CD4-positive, alpha-beta T cell (primary cell): ENCODE measurements around the gene KLK1. TPM values are rescaled to one million over a fixed set of nuclear protein-coding genes. Genes with fewer than 3 reads are reported as not detected.

Experiments
- ATAC-seq: fragments of 200-7000 bp; cut with Tn5 transposase; one replicate; pipeline ENCODE4 v1.10.0; 2022; ENCODE audit warnings: mild to moderate bottlenecking; ENCODE audit not compliant: poor library complexity
- CTCF ChIA-PET: fragments of 350-600 bp; sonication (Branson Sonifier 250); formaldehyde crosslinking; loops from one replicate; lab custom pipeline; 2021; ENCODE audit warnings: antibody characterized with exemption, inconsistent platforms; lab: Charles Lee
- POLR2A ChIA-PET: fragments of 350-600 bp; sonication (Branson Sonifier 250); formaldehyde crosslinking; loops from one replicate; lab custom pipeline; 2021; ENCODE audit warnings: antibody characterized with exemption, inconsistent platforms; lab: Charles Lee
- DNase-seq, 14 experiments: peaks; one replicate each; pipeline ENCODE4 v3.0.0-alpha.2; 2013 to 2020; ENCODE audit warnings: mixed read lengths in 2 of 14
- H3K27ac ChIP-seq, 2 donors: one replicate each; pipeline versions ENCODE4 v1.5.1 to v1.7.0; 2013; ENCODE audit warnings: low read length in 2 of 2, low read depth in 1 of 2, mild to moderate bottlenecking in 1 of 2
- H3K27me3 ChIP-seq, 2 experiments: 1 replicate in 1 of 2; 2 replicates in 1 of 2; pipeline versions ENCODE4 v1.6.1 to v1.7.0; 2013; ENCODE audit warnings: low read length in 2 of 2, control low read depth in 1 of 2, mild to moderate bottlenecking in 1 of 2, moderate library complexity in 1 of 2; ENCODE audit not compliant: insufficient read depth in 2 of 2, control insufficient read depth in 1 of 2
- H3K36me3 ChIP-seq: one replicate; pipeline ENCODE4 v1.6.1; 2013; ENCODE audit warnings: low read length, control low read depth; ENCODE audit not compliant: insufficient read depth
- H3K4me1 ChIP-seq: one replicate; pipeline ENCODE4 v1.6.1; 2013; ENCODE audit warnings: low read length, control low read depth; ENCODE audit not compliant: insufficient read depth
- H3K4me3 ChIP-seq: one replicate; pipeline ENCODE4 v1.5.1; 2013; ENCODE audit warnings: mild to moderate bottlenecking, low read length, moderate library complexity
- H3K9me3 ChIP-seq, 2 experiments: 1 replicate in 1 of 2; 2 replicates in 1 of 2; pipeline versions ENCODE4 v1.6.1 to v1.7.0; 2013; ENCODE audit warnings: low read length in 2 of 2, mild to moderate bottlenecking in 2 of 2, control low read depth in 1 of 2, moderate library complexity in 1 of 2; ENCODE audit not compliant: control insufficient read depth in 1 of 2, insufficient read depth in 1 of 2
- H3K27ac Mint-ChIP-seq: one replicate; pipeline ENCODE4 v1.8.0; 2020; ENCODE audit warnings: mixed read lengths
- H3K27me3 Mint-ChIP-seq: one replicate; pipeline ENCODE4 v1.8.0; 2021; ENCODE audit warnings: mixed read lengths
- H3K36me3 Mint-ChIP-seq: one replicate; pipeline ENCODE4 v1.8.0; 2021; ENCODE audit warnings: low read depth, mixed read lengths
- H3K4me1 Mint-ChIP-seq: one replicate; pipeline ENCODE4 v1.8.0; 2021; ENCODE audit warnings: low read depth, mixed read lengths
- H3K4me3 Mint-ChIP-seq: one replicate; pipeline ENCODE4 v1.8.0; 2020; ENCODE audit warnings: mild to moderate bottlenecking, mixed read lengths
- H3K9me3 Mint-ChIP-seq: one replicate; pipeline ENCODE4 v1.8.0; 2020; ENCODE audit warnings: mixed read lengths
- CTCF ChIP-seq: fragments of 200-600 bp; IDR thresholded peaks from one replicate; pipeline ENCODE4 v1.8.0; 2022; ENCODE audit warnings: antibody characterized with exemption, mild to moderate bottlenecking
- intact Hi-C, 2 experiments: fragments of 100-400 bp; cut with DNase I in 1 of 2; cut with micrococcal nuclease in 1 of 2; formaldehyde crosslinking; loops; one replicate each; pipeline versions ENCODE4 v1.15.1 to v1.9.0; 2023 to 2025; cut with DNase I, micrococcal nuclease
- total RNA-seq, 174 experiments: library from RNA in 2 of 174; stranded (reverse) in 2 of 174; gene quantifications; one replicate each; pipeline ENCODE4 v1.2.3 and lab custom pipeline; 2021 to 2026

KLK1 gene
- total RNA-seq, 2 experiments from 2014 or later = not detected

- Histone ChIP-seq H3K4me1 (peaks cover 15% of the 10 kb centered on the region), H3K36me3 (no peaks in the 10 kb centered on the region), H3K9me3 (no peaks in the 10 kb centered on the region), H3K4me3 (no peak overlapping the region), H3K27ac (no peak overlapping the region), H3K27me3 (no peaks in the 10 kb centered on the region)
- intact Hi-C loops = no loop called here
- TF ChIP-seq CTCF = no peak
- POLR2A ChIA-PET = no interaction called here
- CTCF ChIA-PET = no interaction called here
- ATAC-seq = no peak
- Mint-ChIP-seq H3K4me3 (no peak overlapping the region), H3K4me1 (peaks cover 5% of the 10 kb centered on the region), H3K27ac (no peak overlapping the region), H3K36me3 (no peaks in the 10 kb centered on the region), H3K27me3 (no peaks in the 10 kb centered on the region), H3K9me3 (no peaks in the 10 kb centered on the region)
- DNase-seq = no peak
Observed at GRCh38 chr19:50790922-50791467, 32.6 kb downstream of the KLK1 start.

- H3K4me3 Mint-ChIP-seq = no peak within 1 kb of the TSS
- no peak within 1 kb of the TSS for H3K27ac Mint-ChIP-seq
- intact Hi-C loops = no loop called here
Observed at GRCh38 chr19:50790396-50790795, 33.2 kb downstream of the KLK1 start, which contains the start of gene ACP4. Gene ACP4, plus strand, starts transcription at chr19:50790415. Its CDS starts 0 bp downstream, at chr19:50790415.

GRCh38 chr19:50785329-50785728 is 38.3 kb downstream of the KLK1 start:
- no peaks in the 10 kb centered on the region for H3K9me3 Mint-ChIP-seq
- ChIA-PET CTCF (no interaction called here), POLR2A (no interaction called here)
- H3K4me1 Mint-ChIP-seq = peaks cover 6% of the 10 kb centered on the region
- TF ChIP-seq CTCF = no peak
- no peak for DNase-seq
- no peak for ATAC-seq
- H3K4me3 ChIP-seq = no peak overlapping the region
- H3K27ac ChIP-seq = no peak overlapping the region
- no peak overlapping the region for H3K27ac Mint-ChIP-seq
- H3K27me3 ChIP-seq = peaks cover 11 to 12% of the 10 kb centered on the region in 2 experiments
- H3K9me3 ChIP-seq = no peaks in the 10 kb centered on the region
- H3K36me3 ChIP-seq = no peaks in the 10 kb centered on the region
- peaks cover 8% of the 10 kb centered on the region for H3K4me1 ChIP-seq
- H3K4me3 Mint-ChIP-seq = no peak overlapping the region
- H3K36me3 Mint-ChIP-seq = no peaks in the 10 kb centered on the region
- peaks cover 27% of the 10 kb centered on the region for H3K27me3 Mint-ChIP-seq
- intact Hi-C loops = no loop called here

More at GRCh38 chr19:50790396-50790795, 33.2 kb downstream of the KLK1 start, which contains the start of gene ACP4:
- TF ChIP-seq CTCF = no peak
- Histone ChIP-seq H3K9me3 (no peaks in the 10 kb centered on the region), H3K36me3 (no peaks in the 10 kb centered on the region), H3K4me3 (no peak within 1 kb of the TSS), H3K27me3 (no peaks in the 10 kb centered on the region), H3K4me1 (peaks cover 15% of the 10 kb centered on the region), H3K27ac (no peak within 1 kb of the TSS)
- ChIA-PET CTCF (no interaction called here), POLR2A (no interaction called here)
- ATAC-seq (no peak), DNase-seq (no peak)
- H3K36me3 Mint-ChIP-seq = no peaks in the 10 kb centered on the region
- no peaks in the 10 kb centered on the region for H3K27me3 Mint-ChIP-seq
- peaks cover 5% of the 10 kb centered on the region for H3K4me1 Mint-ChIP-seq
- H3K9me3 Mint-ChIP-seq = no peaks in the 10 kb centered on the region
